ENCODE results near the gene PARPBP.
"Not testable (repeated sequence)": the region's sequence is repeated elsewhere in the genome, so short reads cannot be mapped to it uniquely, and the experiment has no call there.

PARPBP gene, protein sequence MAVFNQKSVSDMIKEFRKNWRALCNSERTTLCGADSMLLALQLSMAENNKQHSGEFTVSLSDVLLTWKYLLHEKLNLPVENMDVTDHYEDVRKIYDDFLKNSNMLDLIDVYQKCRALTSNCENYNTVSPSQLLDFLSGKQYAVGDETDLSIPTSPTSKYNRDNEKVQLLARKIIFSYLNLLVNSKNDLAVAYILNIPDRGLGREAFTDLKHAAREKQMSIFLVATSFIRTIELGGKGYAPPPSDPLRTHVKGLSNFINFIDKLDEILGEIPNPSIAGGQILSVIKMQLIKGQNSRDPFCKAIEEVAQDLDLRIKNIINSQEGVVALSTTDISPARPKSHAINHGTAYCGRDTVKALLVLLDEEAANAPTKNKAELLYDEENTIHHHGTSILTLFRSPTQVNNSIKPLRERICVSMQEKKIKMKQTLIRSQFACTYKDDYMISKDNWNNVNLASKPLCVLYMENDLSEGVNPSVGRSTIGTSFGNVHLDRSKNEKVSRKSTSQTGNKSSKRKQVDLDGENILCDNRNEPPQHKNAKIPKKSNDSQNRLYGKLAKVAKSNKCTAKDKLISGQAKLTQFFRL

DNA sequence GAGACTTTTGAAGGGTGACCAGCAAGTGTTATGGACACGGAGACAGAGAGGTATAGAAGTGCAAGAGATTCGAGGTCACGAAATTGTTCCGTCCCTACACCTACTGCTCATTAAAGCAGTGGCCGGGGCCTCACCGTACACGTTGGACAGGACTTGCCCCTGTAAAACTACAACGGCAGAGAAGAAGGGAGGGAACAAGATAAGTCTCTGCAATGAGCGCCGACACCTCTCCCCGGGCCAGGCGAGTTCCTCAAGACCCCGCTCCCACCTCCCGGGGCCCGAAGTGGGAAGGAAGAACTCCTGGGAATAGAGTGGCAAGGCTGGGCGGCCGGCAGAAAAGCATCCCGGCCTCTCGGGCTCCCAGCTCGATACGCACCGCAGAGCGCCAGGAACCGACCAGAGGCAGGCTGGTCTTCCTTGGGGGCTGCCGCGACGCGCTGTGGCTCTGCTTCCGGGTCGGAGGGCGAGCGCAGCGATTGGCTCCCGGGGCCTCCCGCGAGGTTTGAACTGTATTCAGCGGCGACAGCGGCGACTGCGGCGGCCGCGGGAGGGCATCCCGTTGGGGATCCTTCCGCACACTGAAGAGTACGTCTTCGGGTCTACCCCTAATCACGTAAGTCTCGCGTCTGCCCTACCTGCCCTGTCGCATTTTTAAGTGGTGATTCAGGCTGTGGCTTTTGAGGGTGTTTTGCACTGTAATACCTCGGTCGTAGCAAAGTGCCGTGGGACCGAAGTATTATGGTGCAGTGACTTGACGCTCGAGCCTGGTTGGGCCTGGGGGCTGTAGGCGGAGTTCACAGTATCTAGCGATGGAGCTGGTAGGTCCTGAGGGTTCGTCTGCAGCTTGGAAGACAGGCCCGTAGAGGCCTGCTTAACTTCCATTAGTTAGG lies at the start of gene PARPBP, which contains the start of gene NUP37:
TSS of gene PARPBP (plus strand) at position 510 of the 890 bp plus-strand sequence. CDS start 3,706 bp downstream, outside the sequence.
TSS of gene NUP37 (minus strand) at position 441 of the 890 bp plus-strand sequence. CDS start 1,596 bp downstream, outside the sequence.
- DNase-seq (ENCODE audit: low read depth in 3 of 3, low spot score in 1 of 3), result peak; percentile 61 to 87 (median 75)

DNA sequence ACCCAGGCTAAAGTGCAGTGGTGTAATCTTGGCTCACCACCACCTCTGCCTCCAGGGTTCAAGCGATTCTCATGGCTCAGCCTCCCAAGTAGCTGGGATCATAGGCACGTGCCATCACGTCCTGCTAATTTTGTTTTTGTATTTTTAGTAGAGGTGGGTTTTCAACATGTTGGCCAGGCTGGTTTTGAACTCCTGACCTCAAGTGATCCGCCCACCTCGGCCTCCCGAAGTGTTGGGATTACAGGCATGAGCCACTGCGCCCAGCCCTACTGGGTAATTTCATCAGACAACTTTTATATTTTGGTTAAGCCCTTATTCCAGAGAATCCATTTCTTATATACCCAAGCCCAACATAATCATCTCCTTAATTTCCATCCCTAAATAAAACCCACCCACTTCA lies 47.9 kb upstream of the PARPBP start:
- DNase-seq (ENCODE audit: low read depth in 3 of 3, low spot score in 1 of 3), result not testable (repeated sequence)

DNA sequence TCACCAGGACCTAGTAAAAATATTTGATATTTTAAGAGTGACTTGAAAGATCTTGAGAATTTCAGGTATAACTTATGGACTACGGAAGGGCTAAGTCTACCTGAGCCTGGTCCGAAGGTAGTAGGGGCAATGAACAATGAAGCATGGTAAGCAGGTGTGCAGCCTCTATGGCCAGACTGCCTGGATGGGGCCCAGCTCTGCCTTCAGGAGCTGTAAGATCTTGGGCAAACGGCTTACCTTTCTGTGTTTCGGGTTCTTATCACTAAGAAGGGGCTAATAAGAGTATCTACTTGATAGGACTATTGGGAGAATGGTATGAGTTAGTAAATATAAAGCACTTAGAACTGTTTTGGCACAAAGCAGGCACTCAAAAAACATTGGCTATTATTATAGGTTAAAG lies 39.1 kb upstream of the PARPBP start:
- no peak for DNase-seq (ENCODE audit: low read depth in 3 of 3, low spot score in 1 of 3)

DNA sequence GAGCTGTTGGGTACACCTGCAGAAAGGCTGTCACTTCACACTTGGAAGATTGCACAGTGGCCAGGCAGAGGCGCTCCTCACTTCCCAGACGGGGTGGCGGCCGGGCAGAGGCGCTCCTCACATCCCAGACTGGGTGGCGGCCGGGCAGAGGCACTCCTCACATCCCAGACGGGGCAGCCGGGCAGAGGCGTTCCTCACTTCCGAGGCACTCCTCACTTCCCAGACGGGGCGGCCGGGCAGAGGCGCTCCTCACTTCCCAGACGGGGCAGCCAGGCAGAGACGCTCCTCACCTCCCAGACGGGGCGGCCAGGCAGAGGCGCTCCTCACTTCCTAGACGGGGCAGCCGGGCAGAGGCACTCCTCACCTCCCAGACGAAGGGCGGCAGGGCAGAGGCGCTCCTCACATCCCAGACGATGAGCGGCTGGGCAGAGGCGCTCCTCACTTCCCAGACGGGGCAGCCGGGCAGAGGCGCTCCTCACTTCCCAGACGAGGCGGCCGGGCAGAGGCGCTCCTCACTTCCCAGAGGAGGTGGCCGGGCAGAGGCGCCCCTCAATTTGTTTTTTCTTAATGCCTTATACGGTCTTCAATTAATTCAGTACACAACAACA lies 30.7 kb upstream of the PARPBP start:
- DNase-seq (ENCODE audit: low read depth in 3 of 3, low spot score in 1 of 3), result not testable (repeated sequence)

DNA sequence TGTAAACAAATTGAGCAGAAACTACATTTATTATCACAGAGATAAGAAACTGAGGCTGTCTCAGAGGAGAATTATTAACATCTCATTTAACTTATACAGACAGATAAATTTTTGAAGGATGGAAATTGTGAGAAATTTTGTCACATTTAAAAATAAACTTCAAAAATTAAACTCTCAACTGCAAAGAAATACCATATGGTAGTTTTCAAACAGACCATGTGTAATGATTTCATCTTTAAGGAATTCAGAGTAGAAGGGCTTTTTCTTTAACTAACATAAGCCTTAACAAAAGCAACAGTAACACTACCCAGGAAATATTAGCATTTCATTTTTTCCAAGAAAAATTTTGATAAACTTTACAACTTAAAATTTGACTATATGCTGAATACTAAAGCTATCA lies 26.7 kb upstream of the PARPBP start:
- no peak for DNase-seq (ENCODE audit: low read depth in 3 of 3, low spot score in 1 of 3)

DNA sequence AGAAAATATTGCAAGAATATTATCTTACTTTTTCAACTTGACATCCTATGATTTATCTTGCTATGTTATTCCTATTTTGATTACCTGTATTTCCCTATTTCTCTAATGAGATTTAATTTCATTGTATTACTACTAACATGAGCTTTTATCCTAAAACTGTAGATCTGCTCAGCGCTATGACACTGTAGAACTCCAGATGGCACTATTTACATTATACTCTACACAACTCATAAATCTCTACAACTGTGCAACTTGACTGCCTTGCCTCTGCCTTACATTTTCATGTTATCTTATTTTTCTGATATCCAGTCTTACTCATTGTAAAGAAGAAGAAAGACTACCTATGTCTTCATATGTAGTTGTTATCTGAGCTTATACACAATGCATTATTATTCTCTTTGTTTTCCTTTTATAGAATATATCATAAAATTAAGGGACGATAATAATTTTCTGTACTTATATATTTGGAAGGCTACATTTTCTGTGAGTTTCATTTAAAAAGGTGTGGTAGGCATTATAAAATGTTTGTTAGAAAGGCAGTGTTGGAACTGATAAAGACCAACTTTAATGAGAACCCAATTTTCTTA lies 24.2 kb upstream of the PARPBP start:
- DNase-seq (ENCODE audit: low read depth in 3 of 3, low spot score in 1 of 3), result no peak

DNA sequence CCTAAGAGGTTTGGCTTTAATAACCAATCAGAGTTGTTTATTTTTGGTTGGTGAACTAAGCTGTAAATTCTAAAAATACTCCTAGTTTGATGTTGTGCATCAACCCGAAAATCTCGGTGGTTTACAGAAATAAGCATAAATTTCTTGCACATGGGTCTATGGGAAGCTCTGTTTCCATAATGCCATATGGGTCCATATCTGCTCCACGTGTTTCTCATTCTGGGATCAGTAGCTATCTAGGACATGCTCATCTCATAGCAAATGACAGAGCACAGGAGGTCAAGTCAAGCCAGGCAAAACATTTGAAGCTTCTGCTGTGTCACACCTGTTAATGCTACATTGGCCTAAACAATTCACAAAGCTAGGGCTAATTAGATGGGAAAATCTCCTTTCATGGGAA lies 23.1 kb upstream of the PARPBP start:
- DNase-seq (ENCODE audit: low read depth in 3 of 3, low spot score in 1 of 3), result no peak

DNA sequence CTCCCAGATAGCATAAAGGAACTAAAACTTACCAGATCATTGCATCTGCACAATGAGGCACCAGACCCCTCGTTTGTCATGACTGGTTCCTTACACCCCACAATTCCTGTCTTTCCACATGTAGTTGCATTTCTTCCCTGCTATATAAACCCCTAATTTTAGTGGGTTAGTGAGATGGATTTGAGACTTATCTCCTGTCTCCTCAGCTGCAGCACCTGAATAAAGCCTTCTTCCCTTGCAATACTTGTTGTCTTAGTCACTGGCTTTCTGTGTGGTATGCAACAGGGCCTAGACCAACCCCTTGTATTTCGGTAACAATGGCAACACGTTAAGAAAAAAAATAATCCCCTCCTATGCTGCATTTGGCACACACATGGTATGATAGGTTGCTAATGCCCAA lies 13.1 kb upstream of the PARPBP start:
- no peak for DNase-seq (ENCODE audit: low read depth in 3 of 3, low spot score in 1 of 3)

DNA sequence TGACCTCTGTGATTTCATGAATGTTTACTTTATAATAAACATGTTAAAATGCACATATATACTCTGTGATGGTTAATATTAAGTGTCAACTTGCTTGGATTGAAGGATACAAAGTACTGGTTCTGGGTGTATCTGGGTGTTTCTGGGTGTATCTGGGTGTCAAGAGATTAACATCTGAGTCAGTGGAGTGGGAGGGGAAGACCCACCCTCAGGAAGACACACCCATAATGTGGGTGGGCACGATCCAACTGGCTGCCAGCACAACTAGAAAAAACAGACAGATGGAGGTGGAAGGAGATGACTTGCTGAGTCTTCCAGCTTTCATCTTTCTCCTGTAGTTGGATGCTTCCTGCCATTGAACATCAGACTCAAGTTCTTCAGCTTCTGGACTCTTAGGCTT lies 12.0 kb upstream of the PARPBP start:
- DNase-seq (ENCODE audit: low read depth in 3 of 3, low spot score in 1 of 3), result no peak

DNA sequence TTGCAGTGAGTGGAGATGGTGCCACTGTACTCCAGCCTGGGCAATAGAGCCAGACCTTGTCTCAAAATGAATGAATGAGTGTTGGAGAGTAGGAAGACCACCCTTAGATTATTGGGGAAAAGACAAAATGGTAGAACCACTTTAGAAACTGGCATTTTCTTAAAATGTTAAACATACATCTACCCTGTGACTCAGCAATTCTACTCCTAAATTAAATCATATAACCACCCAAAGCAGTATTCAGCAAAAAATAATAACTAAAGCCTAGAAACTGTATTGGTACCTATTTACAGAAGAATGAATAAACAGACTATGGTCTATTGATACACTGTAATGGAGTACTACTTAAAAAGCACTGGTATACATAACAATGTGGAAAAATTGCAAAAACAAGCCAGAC lies 9.2 kb upstream of the PARPBP start:
- DNase-seq (ENCODE audit: low read depth in 3 of 3, low spot score in 1 of 3), result no peak

DNA sequence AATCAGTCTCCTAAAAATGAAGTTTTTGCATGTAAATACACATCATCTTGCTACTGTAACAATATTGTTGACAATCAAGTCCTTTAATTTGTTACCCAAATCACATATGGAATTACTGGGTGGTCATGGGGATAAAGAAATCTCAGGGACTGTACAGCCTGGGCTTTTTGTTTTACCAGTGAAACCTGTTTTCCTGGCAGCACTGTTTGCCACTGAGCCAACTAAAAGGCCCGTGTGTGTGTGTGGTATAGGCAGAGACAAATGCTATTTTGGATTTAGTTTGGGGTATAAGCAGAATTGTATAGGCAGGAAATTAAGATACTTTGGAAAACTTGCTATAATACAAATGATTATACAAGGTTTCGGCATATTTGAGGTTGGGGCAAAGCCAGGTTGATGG lies 5.8 kb upstream of the PARPBP start:
- no peak for DNase-seq (ENCODE audit: low read depth in 3 of 3, low spot score in 1 of 3)

DNA sequence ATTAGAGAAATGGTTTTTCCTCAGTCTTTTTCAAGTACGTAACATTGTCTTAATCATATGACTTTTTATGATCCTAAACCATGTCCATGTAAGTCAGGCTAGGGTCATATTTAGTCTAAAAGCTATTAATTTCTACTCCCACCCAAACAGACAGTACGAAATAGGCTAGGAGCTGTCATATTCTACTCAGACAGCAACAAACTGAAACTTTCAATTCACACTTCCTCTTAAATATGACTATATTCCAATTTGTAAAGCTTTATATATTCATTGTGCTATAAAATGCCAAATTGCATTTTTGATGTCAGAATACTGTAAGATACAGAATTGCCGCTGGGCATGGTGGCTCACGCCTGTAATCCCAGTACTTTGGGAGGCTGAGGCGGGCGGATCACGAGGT lies 3.6 kb upstream of the PARPBP start:
- DNase-seq (ENCODE audit: low read depth in 3 of 3, low spot score in 1 of 3), result no peak

DNA sequence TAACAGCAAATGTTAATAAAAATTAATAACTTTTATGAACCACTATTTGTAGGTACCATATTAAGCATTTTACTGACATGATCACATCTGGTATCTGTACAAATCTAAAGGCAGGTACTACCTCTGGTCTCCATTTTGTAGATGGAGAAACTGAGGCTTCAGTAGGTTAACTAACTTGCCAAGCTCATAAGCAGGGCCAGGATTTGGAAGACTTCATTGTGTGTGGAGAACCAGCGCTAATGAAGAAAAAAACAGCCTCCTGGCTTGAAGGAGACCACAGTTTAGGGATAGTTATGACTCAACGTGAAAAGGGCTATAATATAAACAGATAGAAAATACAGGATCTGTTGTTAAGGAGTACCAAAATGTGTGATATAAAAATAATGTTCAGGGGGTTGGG lies 1.1 kb upstream of the PARPBP start:
- DNase-seq (ENCODE audit: low read depth in 3 of 3, low spot score in 1 of 3), result no peak

DNA sequence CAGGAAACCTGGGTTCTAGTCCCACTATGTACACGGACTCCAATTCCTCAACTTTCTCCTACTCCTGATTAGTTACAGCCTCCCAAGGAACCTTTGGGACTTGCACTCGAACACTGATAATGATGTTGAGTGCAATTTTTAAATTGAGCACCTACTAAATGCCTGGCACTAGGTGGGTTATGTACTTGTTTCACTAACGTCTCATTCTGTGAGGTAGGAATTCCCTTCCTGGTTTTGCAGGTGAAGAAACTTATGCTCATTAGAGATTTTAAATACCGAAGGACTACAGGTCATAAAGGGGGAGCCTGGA lies 536 bp downstream of the PARPBP start:
- no peak for DNase-seq (ENCODE audit: low read depth in 3 of 3, low spot score in 1 of 3)

DNA sequence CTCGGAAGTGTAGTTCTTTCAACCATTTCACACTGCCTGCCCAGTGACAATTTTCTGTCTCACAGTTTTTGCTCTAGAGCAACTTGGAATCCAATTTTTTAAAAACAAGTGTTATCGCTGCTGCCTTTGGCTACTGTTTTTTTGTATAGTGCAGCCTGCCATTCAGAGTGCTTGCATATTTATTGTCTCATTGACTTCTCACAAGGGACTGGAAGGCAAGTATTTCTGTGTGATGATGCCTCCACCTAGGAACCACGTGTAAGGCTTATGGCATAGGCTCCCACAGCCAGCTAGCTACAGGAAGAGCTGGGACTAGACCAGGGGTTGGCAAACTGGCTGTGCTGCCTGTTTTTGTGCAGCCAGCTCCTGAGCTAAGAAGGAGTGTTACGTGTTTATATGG lies 903 bp downstream of the PARPBP start:
- DNase-seq (ENCODE audit: low read depth in 3 of 3, low spot score in 1 of 3), result no peak

DNA sequence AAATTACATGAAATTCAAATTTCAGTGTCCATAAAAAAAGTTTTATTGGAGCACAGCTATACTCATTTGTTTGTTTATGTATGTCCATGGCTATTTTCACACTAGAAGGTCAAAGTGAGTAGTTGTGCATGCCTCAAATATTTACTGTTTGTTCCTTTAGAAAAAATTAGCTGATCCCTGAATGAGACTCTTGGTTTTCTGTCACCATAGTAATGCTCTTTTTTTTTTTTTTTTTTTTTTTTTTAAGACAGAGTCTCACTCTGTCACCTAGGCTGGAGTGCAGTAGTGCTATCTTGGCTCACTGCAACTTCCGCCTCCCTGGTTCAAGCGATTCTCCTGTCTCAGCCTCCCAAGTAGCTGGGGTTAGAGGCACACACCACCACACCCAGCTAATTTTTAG lies 1.3 kb downstream of the PARPBP start:
- DNase-seq (ENCODE audit: low read depth in 3 of 3, low spot score in 1 of 3), result not testable (repeated sequence)

DNA sequence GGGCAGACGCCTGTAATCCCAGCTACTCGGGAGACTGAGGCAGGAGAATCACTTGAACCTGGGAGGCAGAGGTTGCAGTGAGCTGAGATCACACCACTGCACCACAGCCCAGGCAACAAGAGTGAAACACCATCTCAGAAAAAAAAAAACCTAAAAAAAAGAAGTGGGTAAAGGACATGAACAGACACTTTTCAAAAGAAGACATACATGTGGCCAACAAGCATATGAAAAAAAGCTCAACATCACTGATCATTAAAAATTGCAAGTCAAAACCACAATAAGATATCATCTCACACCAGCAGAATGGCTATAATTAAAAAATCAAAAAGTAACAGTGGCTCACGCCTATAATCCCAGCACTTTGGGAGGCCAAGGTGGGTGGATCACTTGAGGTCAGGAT lies 10.7 kb downstream of the PARPBP start:
- DNase-seq (ENCODE audit: low read depth in 3 of 3, low spot score in 1 of 3), result not testable (repeated sequence)

DNA sequence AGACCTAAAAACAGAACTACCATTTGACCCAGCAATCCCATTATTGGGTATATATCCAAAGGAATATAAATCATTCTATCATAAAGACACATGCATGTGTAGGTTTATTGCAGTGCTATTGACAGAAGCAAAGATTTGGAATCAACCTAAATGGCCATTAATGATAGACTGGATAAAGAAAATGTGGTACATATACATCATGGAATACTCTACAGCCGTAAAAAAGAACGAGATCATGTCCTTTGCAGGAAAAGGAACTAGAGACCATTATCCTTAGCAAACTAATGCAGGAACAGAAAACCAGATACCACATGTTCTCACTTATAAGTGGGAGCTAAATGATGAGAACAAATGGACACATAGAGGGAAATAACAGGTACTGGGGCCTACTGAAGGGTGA lies 11.5 kb downstream of the PARPBP start:
- not testable (repeated sequence) for DNase-seq (ENCODE audit: low read depth in 3 of 3, low spot score in 1 of 3)

DNA sequence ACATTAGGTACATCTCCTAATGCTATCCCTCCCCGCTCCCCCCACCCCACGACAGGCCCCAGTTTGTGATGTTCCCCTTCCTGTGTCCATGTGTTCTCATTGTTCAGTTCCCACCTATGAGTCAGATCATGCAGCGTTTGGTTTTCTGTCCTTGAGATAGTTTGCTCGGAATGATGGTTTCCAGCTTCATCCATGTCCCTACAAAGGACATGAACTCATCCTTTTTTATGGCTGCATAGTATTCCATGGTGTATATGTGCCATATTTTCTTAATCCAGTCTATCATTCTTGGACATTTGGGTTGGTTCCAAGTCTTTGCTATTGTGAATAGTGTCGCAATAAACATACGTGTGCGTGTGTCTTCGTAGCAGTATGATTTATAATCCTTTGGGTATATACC lies 17.6 kb downstream of the PARPBP start:
- DNase-seq (ENCODE audit: low read depth in 3 of 3, low spot score in 1 of 3), result not testable (repeated sequence)

DNA sequence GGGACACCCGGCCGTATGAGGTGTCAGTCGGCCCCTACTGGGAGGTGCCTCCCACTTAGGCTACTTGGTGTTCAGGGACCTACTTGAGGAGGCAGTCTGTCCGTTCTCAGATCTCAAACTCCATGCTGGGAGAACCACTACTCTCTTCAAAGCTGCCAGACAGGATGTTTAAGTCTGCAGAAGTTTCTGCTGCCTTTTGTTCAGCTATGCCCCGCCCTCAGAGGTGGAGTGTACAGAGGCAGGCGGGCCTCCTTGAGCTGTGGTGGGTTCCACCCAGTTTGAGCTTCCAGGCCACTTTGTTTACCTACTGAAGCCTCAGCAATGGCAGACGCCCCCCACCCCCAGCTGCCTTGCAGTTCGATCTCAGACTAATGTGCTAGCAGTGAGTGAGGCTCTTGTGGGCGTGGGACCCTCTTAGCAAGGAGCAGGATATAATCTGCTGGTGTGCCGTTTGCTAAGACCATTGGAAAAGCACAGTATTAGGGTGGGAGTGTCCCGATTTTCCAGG lies 22.9 kb downstream of the PARPBP start:
- not testable (repeated sequence) for DNase-seq (ENCODE audit: low read depth in 3 of 3, low spot score in 1 of 3)

DNA sequence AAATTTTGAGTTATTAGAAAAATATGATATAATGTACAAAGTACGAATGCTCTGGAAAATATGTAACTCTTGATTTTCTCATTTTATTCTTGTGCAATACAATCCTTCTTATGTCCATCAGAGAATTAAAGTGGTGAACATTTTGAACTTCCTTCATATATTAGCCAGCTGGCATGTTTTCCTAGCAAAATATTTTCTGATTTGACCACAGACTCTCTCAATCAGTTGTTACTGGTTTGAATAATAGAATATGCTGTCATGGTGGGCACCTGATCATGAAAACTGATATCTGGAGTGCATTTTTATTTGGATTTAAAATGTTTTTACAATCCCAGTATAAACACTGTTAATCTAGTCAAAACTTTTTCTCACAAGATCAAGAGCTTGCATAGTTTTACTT lies 24.2 kb downstream of the PARPBP start:
- no peak for DNase-seq (ENCODE audit: low read depth in 3 of 3, low spot score in 1 of 3)
